IMR-90 (cell line): ENCODE measurements around the gene CXCR3.

Source experiments
- BHLHE40 ChIP-seq: fragments of 150-350 bp; IDR thresholded peaks from 2 replicates; pipeline ENCODE4 v1.6.1; 2016; ENCODE audit warnings: mild to moderate bottlenecking, low read depth, low read length
- CEBPB ChIP-seq: IDR thresholded peaks from 2 replicates; pipeline ENCODE4 v1.6.1; 2012; ENCODE audit warnings: low read depth, low read length, improper control_type of control experiment
- CHD1 ChIP-seq: IDR thresholded peaks from 2 replicates; pipeline ENCODE4 v1.6.1; 2012; ENCODE audit warnings: low read depth, low read length, improper control_type of control experiment
- CTCF ChIP-seq: conservative IDR thresholded peaks from 2 replicates; pipeline ENCODE4 v1.5.1; 2012; ENCODE audit warnings: mild to moderate bottlenecking, low read depth, low read length, improper control_type of control experiment
- ELK1 ChIP-seq: fragments of 150-350 bp; IDR thresholded peaks from 2 replicates; pipeline ENCODE4 v1.6.1; 2016; ENCODE audit warnings: low read depth, mild to moderate bottlenecking, low read length, moderate library complexity, borderline replicate concordance
- FOS ChIP-seq: fragments of 150-350 bp; IDR thresholded peaks from 2 replicates; pipeline ENCODE4 v1.6.1; 2016; ENCODE audit warnings: low read depth, low read length
- MAFK ChIP-seq: IDR thresholded peaks from 2 replicates; pipeline ENCODE4 v1.6.1; 2012; ENCODE audit warnings: low read depth, low read length, improper control_type of control experiment
- MAZ ChIP-seq: IDR thresholded peaks from 2 replicates; pipeline ENCODE4 v1.6.1; 2012; ENCODE audit warnings: low read depth, mild to moderate bottlenecking, low read length, improper control_type of control experiment, moderate library complexity, borderline replicate concordance
- MXI1 ChIP-seq: IDR thresholded peaks from 2 replicates; pipeline ENCODE4 v1.6.1; 2012; ENCODE audit warnings: low read depth, mild to moderate bottlenecking, low read length, moderate library complexity, borderline replicate concordance
- POLR2A ChIP-seq: IDR thresholded peaks from 2 replicates; pipeline ENCODE4 v1.6.1; 2012; ENCODE audit warnings: mild to moderate bottlenecking, low read depth, low read length
- RAD21 ChIP-seq: IDR thresholded peaks from 2 replicates; pipeline ENCODE4 v1.6.1; 2012; ENCODE audit warnings: low read length, improper control_type of control experiment
- RCOR1 ChIP-seq: IDR thresholded peaks from 2 replicates; pipeline ENCODE4 v1.6.1; 2012; ENCODE audit warnings: mild to moderate bottlenecking, low read length, improper control_type of control experiment; ENCODE audit not compliant: insufficient replicate concordance
- SMC3 ChIP-seq: fragments of 150-350 bp; IDR thresholded peaks from 2 replicates; pipeline ENCODE4 v1.6.1; 2016; ENCODE audit warnings: low read depth, mild to moderate bottlenecking, antibody characterized with exemption, low read length, moderate library complexity

DNA sequence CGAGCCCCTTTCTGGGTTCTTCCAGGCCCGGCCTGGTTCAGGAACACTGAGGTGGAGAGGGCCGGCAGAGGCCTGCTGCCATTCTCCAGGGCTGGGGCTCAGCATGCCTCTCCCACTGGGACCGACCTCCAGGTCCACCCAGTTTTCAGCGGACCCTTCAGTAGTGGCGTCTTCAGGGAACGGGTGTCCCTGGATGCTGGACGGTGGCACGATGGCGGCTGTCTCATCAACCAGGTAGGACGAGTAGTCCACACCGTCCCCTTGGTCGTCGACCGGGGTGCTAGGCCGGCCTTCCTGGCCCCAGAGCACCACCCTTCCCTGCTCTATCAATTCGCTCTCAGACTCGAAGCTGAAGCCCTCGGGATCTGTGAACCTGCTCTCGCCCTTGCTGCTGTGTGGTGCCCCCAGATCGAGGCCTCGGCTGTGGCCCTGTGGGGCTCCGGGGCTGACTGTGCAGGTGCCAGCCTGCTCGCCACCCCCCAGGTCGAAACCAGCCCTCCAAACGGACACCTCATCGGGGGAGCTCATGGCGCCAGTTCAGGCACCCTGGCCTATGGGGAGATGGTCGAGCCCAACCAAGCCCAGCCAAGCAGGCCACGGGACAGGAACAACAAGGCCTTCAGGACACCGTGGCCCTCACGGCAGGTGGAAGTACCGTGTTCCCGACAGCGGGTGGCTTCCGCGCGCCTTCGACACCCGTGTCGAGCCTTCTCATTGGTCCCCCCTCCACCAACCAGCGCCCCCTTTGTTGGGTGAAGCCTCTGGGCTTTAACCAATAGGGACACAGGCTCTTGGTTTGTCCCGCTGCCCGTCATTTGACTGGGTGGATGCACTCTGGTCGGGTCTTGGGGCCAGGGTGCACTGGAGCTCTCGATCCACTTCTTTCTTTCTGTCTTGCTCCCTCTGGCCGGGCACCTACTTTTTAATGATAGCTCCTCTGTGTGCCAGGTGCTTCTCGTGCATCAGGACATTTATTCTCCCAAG, 48.2 kb upstream of the CXCR3 start:
- TF ChIP-seq CTCF: no peak
- TF ChIP-seq RCOR1: no peak
- TF ChIP-seq MAZ: no peak
- TF ChIP-seq POLR2A: no peak
- no peak for TF ChIP-seq FOS
- TF ChIP-seq CEBPB: no peak
- no peak for TF ChIP-seq MXI1
- TF ChIP-seq MAFK: no peak
- TF ChIP-seq SMC3: no peak
- no peak for TF ChIP-seq ELK1
- no peak for TF ChIP-seq RAD21
- no peak for TF ChIP-seq CHD1
- no peak for TF ChIP-seq BHLHE40
